Astrocyte (in vitro differentiated cells and primary cell): ENCODE measurements around the gene CHST11. TPM values are rescaled to one million over a fixed set of nuclear protein-coding genes. Genes with fewer than 3 reads are reported as not detected.
A peak's percentile ranks its signal among the peaks of the same experiment; 100 is the strongest.

Experiments
- DNase-seq: peaks from one replicate; pipeline ENCODE4 v3.0.0-alpha.2; 2010; ENCODE audit warnings: low read depth
- FAIRE-seq: peaks from 2 replicates; lab custom pipeline; 2011; peaks lifted over from hg19 to GRCh38; lab: Jason Lieb, UNC
- H2AFZ ChIP-seq: 2 replicates; pipeline ENCODE4 v1.6.0; 2012; ENCODE audit warnings: low read depth, low read length, inconsistent platforms
- H3K27ac ChIP-seq: 2 replicates; pipeline ENCODE4 v1.5.1; 2011; ENCODE audit warnings: low read depth, low read length, inconsistent platforms
- H3K27me3 ChIP-seq: 2 replicates; pipeline ENCODE4 v1.6.0; 2011; ENCODE audit warnings: low read length, inconsistent platforms; ENCODE audit not compliant: insufficient read depth
- H3K36me3 ChIP-seq: 2 replicates; pipeline ENCODE4 v1.5.1; 2011; ENCODE audit warnings: low read length, inconsistent platforms; ENCODE audit not compliant: insufficient read depth
- H3K4me1 ChIP-seq: 2 replicates; pipeline ENCODE4 v1.5.1; 2011; ENCODE audit warnings: low read length, inconsistent platforms; ENCODE audit not compliant: insufficient read depth
- H3K4me2 ChIP-seq: 2 replicates; pipeline ENCODE4 v1.6.0; 2012; ENCODE audit warnings: low read length, inconsistent platforms
- H3K4me3 ChIP-seq: 2 replicates; pipeline ENCODE4 v1.5.1; 2011; ENCODE audit warnings: low read depth, mild to moderate bottlenecking, low read length, inconsistent platforms; ENCODE audit not compliant: insufficient read depth
- H3K79me2 ChIP-seq: 2 replicates; pipeline ENCODE4 v1.6.0; 2012; ENCODE audit warnings: mild to moderate bottlenecking, low read length, inconsistent platforms; ENCODE audit not compliant: insufficient read depth
- H3K9ac ChIP-seq: 2 replicates; pipeline ENCODE4 v1.6.0; 2012; ENCODE audit warnings: mild to moderate bottlenecking, low read length, inconsistent platforms
- H3K9me3 ChIP-seq: 2 replicates; pipeline ENCODE4 v1.5.1; 2012; ENCODE audit warnings: low read depth, mild to moderate bottlenecking, low read length, inconsistent platforms; ENCODE audit not compliant: insufficient read depth
- H4K20me1 ChIP-seq: 2 replicates; pipeline ENCODE4 v1.6.0; 2012; ENCODE audit warnings: low read length, inconsistent platforms; ENCODE audit not compliant: insufficient read depth
- H3K27ac Mint-ChIP-seq: one replicate; pipeline ENCODE4 v1.8.0; 2021; ENCODE audit warnings: mild to moderate bottlenecking, mixed read lengths; ENCODE audit not compliant: unreplicated experiment
- H3K27me3 Mint-ChIP-seq: one replicate; pipeline ENCODE4 v1.8.0; 2021; ENCODE audit warnings: low read depth, mixed read lengths; ENCODE audit not compliant: unreplicated experiment
- H3K36me3 Mint-ChIP-seq: one replicate; pipeline ENCODE4 v1.8.0; 2021; ENCODE audit warnings: low read depth, mixed read lengths; ENCODE audit not compliant: unreplicated experiment
- H3K4me1 Mint-ChIP-seq: one replicate; pipeline ENCODE4 v1.8.0; 2021; ENCODE audit warnings: low read depth, mixed read lengths; ENCODE audit not compliant: unreplicated experiment
- H3K4me3 Mint-ChIP-seq: one replicate; pipeline ENCODE4 v1.8.0; 2021; ENCODE audit warnings: mild to moderate bottlenecking, moderate library complexity, mixed read lengths; ENCODE audit not compliant: unreplicated experiment
- H3K9me3 Mint-ChIP-seq: one replicate; pipeline ENCODE4 v1.8.0; 2021; ENCODE audit warnings: mild to moderate bottlenecking, mixed read lengths; ENCODE audit not compliant: unreplicated experiment
- EZH2 ChIP-seq: IDR thresholded peaks from 2 replicates; pipeline ENCODE4 v1.6.1; 2012; ENCODE audit warnings: mild to moderate bottlenecking, low read length, inconsistent platforms; ENCODE audit not compliant: insufficient read depth
- total RNA-seq: library from RNA; stranded (reverse); gene quantifications from 2 replicates; pipeline ENCODE4 v1.2.1, GENCODE V29; 2021
- TF ChIP-seq, protein P1 (sequence below): IDR thresholded peaks from 2 replicates; pipeline ENCODE4 v1.5.1; 2011; ENCODE audit warnings: low read depth, mild to moderate bottlenecking, inconsistent platforms, low read length, moderate library complexity; ENCODE audit not compliant: insufficient read depth

Gene CHST11
- total RNA-seq, 1 donor from 2014 or later = 30.2 TPM

DNA sequence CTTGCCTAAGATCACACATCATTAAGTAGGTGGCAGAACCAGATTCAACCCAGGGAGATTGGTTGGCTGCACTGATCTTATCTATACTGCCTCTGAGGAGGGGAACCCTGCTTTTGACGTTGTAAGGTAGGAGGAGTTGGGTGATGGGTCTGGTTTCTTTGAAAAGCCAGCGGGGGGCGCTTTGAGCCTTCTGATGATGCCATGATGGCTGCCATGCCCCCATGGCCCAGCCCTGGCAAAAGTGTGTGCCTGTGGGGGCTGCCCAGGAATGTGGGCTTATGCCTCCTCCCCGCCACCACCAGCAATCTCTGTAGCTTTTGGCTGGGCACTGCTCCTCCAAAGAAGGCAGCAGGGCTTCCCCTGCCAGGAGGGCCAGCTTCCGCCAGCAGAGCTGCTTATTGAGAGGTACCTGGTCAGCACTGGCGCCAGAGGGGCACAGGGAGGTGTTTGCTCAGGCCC lies 277.0 kb downstream of the CHST11 start:
- peaks cover 4% of the 10 kb centered on the region for H3K79me2 ChIP-seq
- Mint-ChIP-seq H3K36me3 (peaks cover 4% of the 10 kb centered on the region), H3K4me3 (no peak overlapping the region), H3K27me3 (no peaks in the 10 kb centered on the region), H3K4me1 (peaks cover 26% of the 10 kb centered on the region), H3K27ac (no peak overlapping the region), H3K9me3 (no peaks in the 10 kb centered on the region)
- peaks cover 10% of the 10 kb centered on the region for H3K4me1 ChIP-seq
- no peak overlapping the region for H3K27ac ChIP-seq
- FAIRE-seq = no peak
- no peak overlapping the region for H3K9ac ChIP-seq
- H3K36me3 ChIP-seq = no peaks in the 10 kb centered on the region
- no peaks in the 10 kb centered on the region for H3K9me3 ChIP-seq
- H2AFZ ChIP-seq = no peak overlapping the region
- TF ChIP-seq, protein P1, sequence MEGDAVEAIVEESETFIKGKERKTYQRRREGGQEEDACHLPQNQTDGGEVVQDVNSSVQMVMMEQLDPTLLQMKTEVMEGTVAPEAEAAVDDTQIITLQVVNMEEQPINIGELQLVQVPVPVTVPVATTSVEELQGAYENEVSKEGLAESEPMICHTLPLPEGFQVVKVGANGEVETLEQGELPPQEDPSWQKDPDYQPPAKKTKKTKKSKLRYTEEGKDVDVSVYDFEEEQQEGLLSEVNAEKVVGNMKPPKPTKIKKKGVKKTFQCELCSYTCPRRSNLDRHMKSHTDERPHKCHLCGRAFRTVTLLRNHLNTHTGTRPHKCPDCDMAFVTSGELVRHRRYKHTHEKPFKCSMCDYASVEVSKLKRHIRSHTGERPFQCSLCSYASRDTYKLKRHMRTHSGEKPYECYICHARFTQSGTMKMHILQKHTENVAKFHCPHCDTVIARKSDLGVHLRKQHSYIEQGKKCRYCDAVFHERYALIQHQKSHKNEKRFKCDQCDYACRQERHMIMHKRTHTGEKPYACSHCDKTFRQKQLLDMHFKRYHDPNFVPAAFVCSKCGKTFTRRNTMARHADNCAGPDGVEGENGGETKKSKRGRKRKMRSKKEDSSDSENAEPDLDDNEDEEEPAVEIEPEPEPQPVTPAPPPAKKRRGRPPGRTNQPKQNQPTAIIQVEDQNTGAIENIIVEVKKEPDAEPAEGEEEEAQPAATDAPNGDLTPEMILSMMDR = no peak
- no peak for TF ChIP-seq EZH2
- H3K4me3 ChIP-seq = no peak overlapping the region
- DNase-seq = no peak
- peaks cover 69% of the 10 kb centered on the region for H4K20me1 ChIP-seq
- H3K4me2 ChIP-seq = no peak overlapping the region
- no peaks in the 10 kb centered on the region for H3K27me3 ChIP-seq

DNA sequence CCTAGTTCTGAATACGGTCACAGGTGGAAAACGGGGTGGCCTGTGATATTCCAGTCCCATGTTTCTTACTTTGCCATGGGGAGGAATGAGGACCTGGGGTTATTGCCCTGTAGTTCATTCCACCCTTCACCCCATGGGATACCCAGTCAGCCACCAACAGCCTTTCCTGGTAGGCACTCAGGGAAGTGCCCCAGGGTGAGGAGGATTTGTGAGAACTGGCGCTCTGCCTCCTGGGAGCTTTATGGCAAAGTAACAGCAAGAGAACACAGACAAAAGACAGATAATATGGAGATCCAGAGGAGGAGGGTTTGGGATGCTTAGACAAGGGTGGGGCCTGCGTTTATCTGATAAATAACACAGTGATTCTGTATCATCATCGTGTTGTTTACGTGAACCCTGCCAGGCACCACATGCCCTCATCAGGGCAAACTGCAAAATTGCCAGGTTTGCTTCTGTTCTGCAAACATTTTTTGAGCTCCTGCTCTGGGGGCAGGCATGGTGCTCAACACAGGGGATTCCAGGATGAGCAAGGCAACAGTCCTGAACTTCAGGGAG lies 277.9 kb downstream of the CHST11 start:
- H3K27me3 ChIP-seq = no peaks in the 10 kb centered on the region
- H3K9me3 ChIP-seq = no peaks in the 10 kb centered on the region
- H3K4me1 ChIP-seq = peaks cover 10% of the 10 kb centered on the region
- Mint-ChIP-seq H3K4me1 (peaks cover 25% of the 10 kb centered on the region), H3K9me3 (no peaks in the 10 kb centered on the region), H3K27ac (no peak overlapping the region), H3K4me3 (no peak overlapping the region), H3K36me3 (peaks cover 4% of the 10 kb centered on the region), H3K27me3 (no peaks in the 10 kb centered on the region)
- H3K36me3 ChIP-seq = no peaks in the 10 kb centered on the region
- H3K4me3 ChIP-seq = no peak overlapping the region
- H2AFZ ChIP-seq = no peak overlapping the region
- no peak overlapping the region for H3K4me2 ChIP-seq
- no peak for TF ChIP-seq EZH2
- TF ChIP-seq, protein P1 = no peak
- H3K9ac ChIP-seq = no peak overlapping the region
- peaks cover 4% of the 10 kb centered on the region for H3K79me2 ChIP-seq
- H4K20me1 ChIP-seq = peaks cover 69% of the 10 kb centered on the region
- DNase-seq = no peak
- H3K27ac ChIP-seq = no peak overlapping the region
- no peak for FAIRE-seq

DNA sequence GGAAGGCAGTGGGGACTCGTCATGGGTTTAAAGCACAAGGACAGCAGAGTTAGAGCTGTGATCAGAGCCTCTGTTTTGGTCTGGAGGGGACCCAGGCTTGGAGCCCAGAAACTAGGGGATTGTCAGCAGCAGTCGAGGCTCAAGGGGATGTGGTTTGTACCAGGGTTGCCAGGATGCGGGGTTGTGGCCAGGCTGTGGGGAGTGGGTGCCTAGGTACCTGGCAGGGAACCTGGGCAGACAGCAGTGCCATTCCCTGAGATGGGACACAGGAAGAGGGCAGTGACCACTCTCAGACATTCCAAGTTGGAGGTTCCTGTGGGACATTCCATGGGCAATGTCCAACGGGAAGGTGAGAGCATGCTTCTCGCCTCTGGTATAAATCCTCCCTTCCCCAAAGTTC lies 279.1 kb downstream of the CHST11 start:
- H2AFZ ChIP-seq = no peak overlapping the region
- Mint-ChIP-seq H3K36me3 (peaks cover 3% of the 10 kb centered on the region), H3K4me3 (no peak overlapping the region), H3K27ac (peak overlapping the region; percentile 0), H3K27me3 (no peaks in the 10 kb centered on the region), H3K9me3 (no peaks in the 10 kb centered on the region), H3K4me1 (peaks cover 32% of the 10 kb centered on the region)
- peak overlapping the region; percentile 28 for H3K4me2 ChIP-seq
- DNase-seq (no peak), FAIRE-seq (no peak)
- H3K36me3 ChIP-seq = no peaks in the 10 kb centered on the region
- H3K79me2 ChIP-seq = peaks cover under 1% of the 10 kb centered on the region
- no peak overlapping the region for H3K27ac ChIP-seq
- H3K4me1 ChIP-seq = peaks cover 10% of the 10 kb centered on the region
- TF ChIP-seq, protein P1 = no peak
- no peak for TF ChIP-seq EZH2
- H3K9ac ChIP-seq = no peak overlapping the region
- H4K20me1 ChIP-seq = peaks cover 68% of the 10 kb centered on the region
- H3K9me3 ChIP-seq = no peaks in the 10 kb centered on the region
- H3K27me3 ChIP-seq = no peaks in the 10 kb centered on the region
- H3K4me3 ChIP-seq = no peak overlapping the region
